Measurements from ENCODE around the gene ZNF83. TPM values are rescaled to one million over a fixed set of nuclear protein-coding genes. Genes with fewer than 3 reads are reported as not detected.

The ZNF83 gene
- total and polyA plus RNA-seq, 12 donors = 10.3 to 89.3 (median 16.7) TPM

- Histone ChIP-seq H3K4me1 (no peaks in the 10 kb centered on the region), H3K27me3 (no peaks in the 10 kb centered on the region), H3K4me3 (no peak overlapping the region), H3K27ac (no peak overlapping the region), H3K9me3 (no peaks in the 10 kb centered on the region), H3K36me3 (peaks cover 0 to 77% (median 31%) of the 10 kb centered on the region in 9 donors)
- intact Hi-C loops (cut with DNase I) = no loop called here
- no peak for TF ChIP-seq CTCF (IDR thresholded peaks at IDR 0.05)
- no peak for ATAC-seq
- DNase-seq = no peak
- WGBS, 2 donors = 92 to 93% methylated on average over 5 of the region's 5 CpGs
These were observed 20.4 kb upstream of the ZNF83 start for GRCh38 chr19:52658595-52658994.

- intact Hi-C loops (cut with DNase I) = no loop called here
- 98 to 99% methylated on average over 4 of the region's 4 CpGs for WGBS, 2 donors
- H3K4me1 ChIP-seq = no peaks in the 10 kb centered on the region
These were observed 15.0 kb upstream of the ZNF83 start for GRCh38 chr19:52653161-52653560.

GRCh38 chr19:52651956-52652355, 13.8 kb upstream of the ZNF83 start:
- Histone ChIP-seq H3K36me3 (peaks cover 0 to 70% (median 31%) of the 10 kb centered on the region in 9 donors), H3K4me3 (no peak overlapping the region), H3K27me3 (no peaks in the 10 kb centered on the region), H3K4me1 (no peaks in the 10 kb centered on the region), H3K27ac (no peak overlapping the region), H3K9me3 (peaks cover 0 to 40% (median 4%) of the 10 kb centered on the region in 11 donors)
- WGBS, 2 donors = 99% methylated on average over 5 of the region's 5 CpGs
- no peak for TF ChIP-seq CTCF (IDR thresholded peaks at IDR 0.05)
- intact Hi-C loops (cut with DNase I) = no loop called here
- no peak for ATAC-seq
- no peak for DNase-seq

More at GRCh38 chr19:52653161-52653560, 15.0 kb upstream of the ZNF83 start:
- ATAC-seq (no peak), DNase-seq (no peak)
- peaks cover 0 to 80% (median 31%) of the 10 kb centered on the region in 9 donors for H3K36me3 ChIP-seq
- TF ChIP-seq CTCF (IDR thresholded peaks at IDR 0.05) = no peak
- H3K27me3 ChIP-seq = no peaks in the 10 kb centered on the region
- H3K4me3 ChIP-seq = no peak overlapping the region
- no peak overlapping the region for H3K27ac ChIP-seq
- H3K9me3 ChIP-seq = peaks cover 0 to 28% (median 0%) of the 10 kb centered on the region in 11 donors

GRCh38 chr19:52648336-52649016, 10.3 kb upstream of the ZNF83 start:
- WGBS, 2 donors = 75 to 85% methylated on average over 4 of the region's 4 CpGs
- Histone ChIP-seq H3K4me3 (no peak overlapping the region), H3K27me3 (no peaks in the 10 kb centered on the region), H3K27ac (peak overlapping the region in 2 of 10 donors; percentile 33 to 42), H3K4me1 (no peaks in the 10 kb centered on the region), H3K9me3 (peaks cover 0 to 56% (median 10%) of the 10 kb centered on the region in 11 donors), H3K36me3 (peaks cover 0 to 36% (median 16%) of the 10 kb centered on the region in 9 donors)
- DNase-seq = no peak
- no peak for TF ChIP-seq CTCF (IDR thresholded peaks at IDR 0.05)
- ATAC-seq = peak in 2 of 8 donors; percentile 28 to 35
- intact Hi-C loops (cut with DNase I) = no loop called here
